Measurements from ENCODE around the gene C1QTNF8. TPM values are rescaled to one million over a fixed set of nuclear protein-coding genes. Genes with fewer than 3 reads are reported as not detected.

C1QTNF8 gene
- total RNA-seq, 1 experiment from 2014 or later = not detected

DNA sequence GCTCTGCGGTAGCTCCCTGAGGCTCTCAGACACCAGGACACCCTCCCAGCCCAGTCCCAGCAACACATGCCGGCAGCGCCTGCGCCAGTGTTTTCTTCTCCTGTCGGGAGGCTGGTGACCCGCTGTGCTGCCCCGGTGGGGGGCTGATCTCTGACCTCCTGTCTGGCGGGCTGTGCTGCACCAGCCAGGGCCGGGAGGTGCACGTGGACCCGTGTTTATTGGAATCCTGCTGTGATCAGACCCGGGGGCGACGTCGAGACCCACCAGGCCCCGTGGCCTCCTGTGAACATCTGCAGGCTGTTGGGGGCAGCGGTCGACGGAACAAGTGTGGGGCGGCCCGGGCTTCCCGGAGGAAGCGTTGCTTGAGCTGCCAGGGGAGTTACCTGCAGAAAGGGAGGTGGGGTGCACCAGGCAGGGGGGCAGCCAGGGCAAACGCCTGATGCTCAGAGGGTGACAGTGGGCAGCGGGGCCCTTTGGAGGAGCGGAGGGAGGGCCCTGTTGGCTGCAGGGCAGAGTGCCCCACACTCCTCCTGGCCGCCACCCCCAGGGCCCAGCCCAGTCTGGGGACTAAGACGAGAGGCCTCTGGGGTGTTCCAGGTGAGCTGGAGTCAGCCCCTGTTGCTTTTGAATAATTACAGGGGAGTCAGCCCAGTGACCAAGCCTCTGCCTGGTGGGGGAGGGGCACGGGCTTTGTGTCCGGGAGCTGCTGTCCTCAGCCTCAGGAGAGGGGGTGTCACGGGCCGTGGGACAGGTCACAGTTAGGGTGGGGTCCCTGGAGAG is 25.8 kb downstream of the C1QTNF8 start:
- H3K9me3 ChIP-seq (ENCODE audit: control insufficient read depth, low read depth, low read length) = no peaks in the 10 kb centered on the region
- DNase-seq = no peak
- H3K23me2 ChIP-seq (ENCODE audit: insufficient read length, low read depth, low read length, poor library complexity, severe bottlenecking) = peaks cover 4% of the 10 kb centered on the region
- H2BK20ac ChIP-seq (ENCODE audit: low read depth, low read length, poor library complexity, severe bottlenecking) = no peak overlapping the region
- no peak overlapping the region for H4K5ac ChIP-seq (ENCODE audit: insufficient read length, low read depth, low read length)
- no peak overlapping the region for H2BK5ac ChIP-seq (ENCODE audit: insufficient read length, low read length)
- H3K27ac ChIP-seq (ENCODE audit: insufficient read length, low read depth, low read length) = no peak overlapping the region
- H3K27me3 ChIP-seq (ENCODE audit: insufficient read depth, low read length) = no peaks in the 10 kb centered on the region
- H3T11ph ChIP-seq (ENCODE audit: low read length) = no peak overlapping the region
- no peaks in the 10 kb centered on the region for H3K9me3 Mint-ChIP-seq
- H3K79me1 ChIP-seq (ENCODE audit: insufficient read depth, low read depth, low read length, poor library complexity, severe bottlenecking) = no peaks in the 10 kb centered on the region
- H4K20me1 ChIP-seq (ENCODE audit: control insufficient read depth, insufficient read depth, insufficient read length) = no peaks in the 10 kb centered on the region
- no peak overlapping the region for H2BK12ac ChIP-seq (ENCODE audit: insufficient read length, low read depth, low read length)
- no peak overlapping the region for H2BK120ac ChIP-seq (ENCODE audit: low read depth, low read length, poor library complexity, severe bottlenecking)
- no peak overlapping the region for H3K4me3 Mint-ChIP-seq
- H3K14ac ChIP-seq (ENCODE audit: insufficient read depth, low read length) = no peak overlapping the region
- H3K27me3 Mint-ChIP-seq (ENCODE audit: low read depth) = peaks cover 24% of the 10 kb centered on the region
- no peaks in the 10 kb centered on the region for H3K79me2 ChIP-seq (ENCODE audit: insufficient read depth, low read length)
- no peak overlapping the region for H3K18ac ChIP-seq (ENCODE audit: insufficient read length, low read depth, low read length)
- no peak overlapping the region for H3K4ac ChIP-seq (ENCODE audit: low read depth, low read length)
- no peak overlapping the region for H2AK5ac ChIP-seq (ENCODE audit: insufficient read length, low read length)
- no peak overlapping the region for H3K23ac ChIP-seq (ENCODE audit: insufficient read length, low read depth, low read length)
- no peak overlapping the region for H3K4me2 ChIP-seq (ENCODE audit: insufficient read depth, insufficient read length, low read length)
- no peak overlapping the region for H2AFZ ChIP-seq (ENCODE audit: low read length)
- TF ChIP-seq CTCF (conservative IDR thresholded peaks at IDR 0.05) = no peak
- H3K36me3 Mint-ChIP-seq (ENCODE audit: insufficient read depth in 1 of 3, low read depth in 3 of 3) = no peaks in the 10 kb centered on the region; a peak in 1 of 7 replicates
- H4K8ac ChIP-seq (replicated peaks; ENCODE audit: insufficient read length, low read depth, low read length) = no peak overlapping the region
- H2BK15ac ChIP-seq (ENCODE audit: low read depth, low read length) = no peak overlapping the region
- no CpG with 5 or more reads among the region's 32 CpGs for WGBS (ENCODE audit: extremely low coverage, insufficient read length, low lambda C conversion rate)
- H3K4me1 ChIP-seq (ENCODE audit: insufficient read depth, low read length) = no peaks in the 10 kb centered on the region
- peaks cover 3 to 23% of the 10 kb centered on the region in 2 experiments; a peak in 3 of 4 replicates for H3K4me1 Mint-ChIP-seq
- no peak overlapping the region for H3K9ac ChIP-seq (ENCODE audit: extremely low read depth, insufficient read length, low read length)
- no peak overlapping the region for H3K56ac ChIP-seq (ENCODE audit: insufficient read length, low read depth, low read length)
- no peak overlapping the region for H4K91ac ChIP-seq (ENCODE audit: insufficient read length, low read depth, low read length)
- no peak overlapping the region for H3K27ac Mint-ChIP-seq
